Measurements from ENCODE around the gene KIF3B. TPM values are rescaled to one million over a fixed set of nuclear protein-coding genes. Genes with fewer than 3 reads are reported as not detected.
A peak's percentile ranks its signal among the peaks of the same experiment; 100 is the strongest.
"Not testable (repeated sequence)": the region's sequence is repeated elsewhere in the genome, so short reads cannot be mapped to it uniquely, and the experiment has no call there.

The KIF3B gene
- total RNA-seq, 6 experiments from 2014 or later, result 29.9 to 33.7 (median 31.9) TPM

GRCh38 chr20:32350421-32350820 is 73.0 kb downstream of the KIF3B start:
- H3K27ac Mint-ChIP-seq, result no peak overlapping the region
- peaks cover 17% of the 10 kb centered on the region for H3K36me3 Mint-ChIP-seq (ENCODE audit: low read depth)
- DNase-seq, result no peak
- peaks cover 26% of the 10 kb centered on the region for H3K4me1 Mint-ChIP-seq (ENCODE audit: low read depth)
- H3K27me3 Mint-ChIP-seq (ENCODE audit: insufficient read depth), result no peaks in the 10 kb centered on the region
- no peaks in the 10 kb centered on the region for H3K9me3 Mint-ChIP-seq
- no peak overlapping the region for H3K4me3 Mint-ChIP-seq
- TF ChIP-seq CTCF (IDR thresholded peaks at IDR 0.05), result no peak

- TF ChIP-seq CTCF (IDR thresholded peaks at IDR 0.05), result no peak
- DNase-seq, result no peak
- Mint-ChIP-seq H3K27me3 (ENCODE audit: insufficient read depth) (no peaks in the 10 kb centered on the region), H3K4me1 (ENCODE audit: low read depth) (peaks cover 44% of the 10 kb centered on the region), H3K9me3 (0 out of 2 replicates have a peak, but pooled peaks cover 6% of the 10 kb centered on the region), H3K27ac (no peak overlapping the region), H3K4me3 (no peak overlapping the region), H3K36me3 (ENCODE audit: low read depth) (peaks cover 24% of the 10 kb centered on the region)
Observed at GRCh38 chr20:32352121-32352720, 74.8 kb downstream of the KIF3B start.

- Mint-ChIP-seq H3K27ac (peak overlapping the region; percentile 83), H3K4me1 (ENCODE audit: low read depth) (peaks cover 49% of the 10 kb centered on the region), H3K27me3 (ENCODE audit: insufficient read depth) (no peaks in the 10 kb centered on the region; the same call in 1 of the 2 replicates), H3K4me3 (peak overlapping the region; percentile 62), H3K36me3 (ENCODE audit: low read depth) (peaks cover 26% of the 10 kb centered on the region), H3K9me3 (0 out of 2 replicates have a peak, but pooled peaks cover 6% of the 10 kb centered on the region)
- no peak for TF ChIP-seq CTCF (IDR thresholded peaks at IDR 0.05)
- DNase-seq, result no peak
Observed at GRCh38 chr20:32353848-32354496, 76.5 kb downstream of the KIF3B start.

- peak; percentile 75 for DNase-seq
- Mint-ChIP-seq H3K36me3 (ENCODE audit: low read depth) (peaks cover 25% of the 10 kb centered on the region), H3K4me3 (peak overlapping the region; percentile 62), H3K27me3 (ENCODE audit: insufficient read depth) (no peaks in the 10 kb centered on the region; the same call in 1 of the 2 replicates), H3K9me3 (0 out of 2 replicates have a peak, but pooled peaks cover 6% of the 10 kb centered on the region), H3K27ac (peak overlapping the region; percentile 83), H3K4me1 (ENCODE audit: low read depth) (peaks cover 48% of the 10 kb centered on the region)
- TF ChIP-seq CTCF (IDR thresholded peaks at IDR 0.05), result no peak
Observed at GRCh38 chr20:32354592-32355416, 77.4 kb downstream of the KIF3B start.

- H3K27ac Mint-ChIP-seq, result peak overlapping the region; percentile 83
Observed at GRCh38 chr20:32355417-32355841, 78.0 kb downstream of the KIF3B start.

GRCh38 chr20:32355907-32356621 is 78.6 kb downstream of the KIF3B start:
- Mint-ChIP-seq H3K4me3 (peak overlapping the region; percentile 57), H3K36me3 (ENCODE audit: low read depth) (peaks cover 28% of the 10 kb centered on the region), H3K27ac (peak overlapping the region; percentile 100), H3K4me1 (ENCODE audit: low read depth) (peaks cover 58% of the 10 kb centered on the region)
- H3K27me3 Mint-ChIP-seq (ENCODE audit: insufficient read depth); H3K9me3 Mint-ChIP-seq: not testable (repeated sequence)
- peak; percentile 73 for DNase-seq

More at GRCh38 chr20:32355417-32355841, 78.0 kb downstream of the KIF3B start:
- no peak for DNase-seq
- H3K9me3 Mint-ChIP-seq, result 0 out of 2 replicates have a peak, but pooled peaks cover 6% of the 10 kb centered on the region
- H3K4me1 Mint-ChIP-seq (ENCODE audit: low read depth), result peaks cover 54% of the 10 kb centered on the region
- H3K27me3 Mint-ChIP-seq (ENCODE audit: insufficient read depth), result no peaks in the 10 kb centered on the region; the same call in 1 of the 2 replicates
- TF ChIP-seq CTCF (IDR thresholded peaks at IDR 0.05), result no peak
- peaks cover 26% of the 10 kb centered on the region for H3K36me3 Mint-ChIP-seq (ENCODE audit: low read depth)
- peak overlapping the region; percentile 57 for H3K4me3 Mint-ChIP-seq
